Measurements from ENCODE around the gene URM1.
"Not testable (repeated sequence)": the region's sequence is repeated elsewhere in the genome, so short reads cannot be mapped to it uniquely, and the experiment has no call there.

Gene URM1

DNA sequence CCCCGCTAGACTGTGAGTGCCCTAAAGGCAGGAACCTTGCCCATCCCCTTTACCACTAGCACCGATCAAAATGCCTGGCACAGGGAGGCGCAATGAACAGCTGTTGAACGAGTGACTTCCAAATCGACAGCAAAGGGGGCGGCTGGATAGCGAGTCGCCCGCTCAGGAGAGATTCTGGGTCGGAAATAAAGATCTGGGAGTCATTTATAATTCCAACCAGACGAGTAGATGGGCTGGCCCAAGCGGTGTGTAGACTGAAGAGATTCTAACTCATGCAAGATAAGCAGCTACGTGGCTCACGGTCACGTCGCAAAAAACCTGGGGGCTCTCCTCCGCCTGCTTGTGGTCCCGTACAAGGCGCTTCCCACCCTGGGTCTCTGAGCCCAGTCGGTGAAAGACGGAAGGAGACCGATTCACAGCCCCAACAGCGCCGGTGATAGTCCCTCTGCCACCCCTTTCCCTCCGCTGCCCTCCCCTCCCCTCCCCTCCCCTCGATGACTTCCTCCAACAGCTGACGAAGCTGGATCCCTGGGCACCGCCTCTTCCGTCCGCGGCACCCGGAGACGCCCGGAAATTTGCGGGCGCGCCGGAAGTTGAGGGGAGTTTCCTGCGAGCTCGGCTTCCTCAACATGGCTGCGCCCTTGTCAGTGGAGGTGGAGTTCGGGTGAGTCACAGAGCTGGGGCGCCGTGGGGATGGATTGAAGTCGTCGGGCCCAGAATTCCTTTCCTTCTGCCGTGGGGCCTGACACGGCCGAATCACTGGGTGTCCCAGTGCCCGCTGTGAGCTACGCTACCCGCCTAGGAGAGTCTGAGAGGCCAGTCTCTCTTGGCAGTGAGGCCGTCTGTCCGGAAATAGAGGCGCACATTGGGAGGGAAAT is at the start of gene URM1:
Gene URM1, plus strand, starts transcription at position 623 of the 878 bp plus-strand sequence. Its CDS starts 7 bp downstream, at position 630.
- peak; percentile 92 to 97 for DNase-seq

DNA sequence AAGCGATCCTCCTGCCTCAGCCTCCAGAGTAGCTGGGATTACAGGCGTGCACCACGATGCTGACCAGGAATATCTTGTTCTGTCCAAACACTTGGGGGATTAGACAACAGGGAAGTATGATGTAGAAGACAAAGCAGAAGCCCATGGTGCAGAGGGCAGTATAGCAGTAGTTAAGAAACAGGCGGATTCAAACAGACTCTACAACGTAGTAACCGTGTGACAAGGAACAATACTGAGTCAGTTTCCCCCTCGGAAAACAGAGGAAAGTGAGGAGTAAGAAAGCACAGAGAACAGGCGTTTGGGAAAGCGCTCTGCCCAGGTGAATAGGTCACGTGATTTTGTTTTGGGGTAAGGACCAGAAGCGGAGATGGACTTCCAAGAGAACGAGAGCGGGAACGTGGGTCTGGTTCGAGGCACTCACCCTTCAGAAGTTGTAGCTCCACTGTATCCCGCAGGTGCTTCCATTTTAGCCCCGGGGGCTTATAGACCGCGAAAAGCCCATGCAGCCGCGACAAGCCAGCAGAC is 49.2 kb upstream of the URM1 start:
- DNase-seq, result no peak

DNA sequence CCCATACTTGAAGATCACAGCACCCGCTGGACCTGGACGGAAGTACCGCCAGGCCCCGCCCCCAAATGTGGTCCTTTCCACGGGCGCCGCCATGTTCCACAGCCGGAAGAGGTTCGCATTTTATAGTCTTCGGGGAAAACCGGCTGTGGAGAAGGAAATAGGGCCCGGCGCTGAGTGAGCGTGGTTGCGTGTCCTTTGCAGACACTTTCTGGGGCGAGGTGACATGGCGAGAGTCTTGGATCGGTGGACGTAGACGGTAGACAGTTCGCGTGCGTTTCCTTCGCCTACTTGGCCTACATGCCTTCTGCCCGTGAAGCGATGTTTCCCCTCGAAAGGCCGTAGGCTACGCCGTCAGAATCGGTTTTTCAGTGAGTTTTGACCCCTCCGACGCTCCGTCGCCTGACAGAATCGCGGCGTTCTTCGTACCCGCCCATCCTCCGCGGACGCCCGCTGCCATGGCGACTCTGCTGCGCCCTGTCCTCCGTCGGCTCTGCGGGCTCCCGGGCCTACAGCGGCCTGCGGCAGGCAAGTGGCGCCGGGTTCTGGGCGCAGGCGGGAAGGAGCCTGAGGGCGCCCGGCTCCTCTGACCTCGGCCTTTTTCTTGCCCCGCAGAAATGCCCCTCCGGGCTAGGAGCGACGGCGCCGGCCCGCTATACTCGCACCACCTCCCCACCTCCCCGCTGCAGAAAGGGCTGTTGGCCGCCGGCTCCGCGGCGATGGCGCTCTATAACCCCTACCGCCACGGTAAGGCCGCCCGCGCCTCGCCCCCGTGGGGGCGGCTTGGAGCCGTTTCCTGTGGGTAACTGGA is 48.6 kb upstream of the URM1 start, which contains the start of the genes COQ4 and TRUB2:
Gene COQ4, plus strand, starts transcription at position 436 of the 808 bp plus-strand sequence. Its CDS starts 20 bp downstream, at position 456.
Gene TRUB2, minus strand, starts transcription at position 44 of the 808 bp plus-strand sequence. Its CDS starts 39 bp downstream, at position 5.
- peak; percentile 90 to 92 for DNase-seq

DNA sequence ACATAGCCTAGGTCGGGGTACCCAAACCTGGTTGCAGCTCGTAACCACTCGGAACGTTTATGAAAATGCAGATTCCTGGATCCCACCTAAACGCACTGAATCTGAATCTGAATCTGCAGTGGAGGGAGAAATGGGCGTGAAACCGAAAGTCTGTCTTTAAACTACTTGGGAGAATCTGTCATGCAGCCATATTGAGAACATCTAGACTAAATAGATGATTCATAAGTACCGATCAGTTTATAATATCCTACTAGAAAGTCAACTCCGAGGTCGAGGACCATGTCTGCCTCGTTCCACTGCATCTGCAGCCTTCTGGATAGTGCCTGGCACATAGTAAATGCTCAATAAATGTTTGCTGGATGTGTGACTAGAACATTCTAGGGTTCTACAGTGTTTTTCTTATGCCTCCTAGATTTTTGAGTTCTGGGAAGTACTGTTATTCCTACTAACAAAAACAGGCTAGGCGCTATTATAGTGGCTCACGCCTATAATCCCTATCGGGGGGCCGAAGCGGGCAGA is 47.9 kb upstream of the URM1 start:
- no peak for DNase-seq

DNA sequence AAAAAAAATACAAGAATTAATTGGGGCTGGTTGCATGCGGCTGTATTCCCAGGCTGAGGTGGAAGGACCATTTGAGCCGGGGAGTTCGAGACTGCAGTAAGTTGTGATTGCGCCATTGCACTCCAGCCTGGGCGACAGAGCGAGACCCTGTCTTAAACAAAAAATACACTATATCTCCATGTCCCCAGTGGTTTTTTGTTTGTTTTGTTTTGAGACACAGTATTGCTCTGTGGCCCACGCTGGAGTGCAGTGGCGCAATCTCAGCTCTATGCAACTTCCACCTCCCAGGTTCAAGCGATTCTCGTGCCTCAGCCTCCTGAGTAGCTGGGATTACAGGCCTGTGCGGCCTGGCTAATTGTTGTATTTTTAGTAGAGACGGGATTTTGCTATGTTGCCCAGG is 47.4 kb upstream of the URM1 start:
- DNase-seq, result no peak

DNA sequence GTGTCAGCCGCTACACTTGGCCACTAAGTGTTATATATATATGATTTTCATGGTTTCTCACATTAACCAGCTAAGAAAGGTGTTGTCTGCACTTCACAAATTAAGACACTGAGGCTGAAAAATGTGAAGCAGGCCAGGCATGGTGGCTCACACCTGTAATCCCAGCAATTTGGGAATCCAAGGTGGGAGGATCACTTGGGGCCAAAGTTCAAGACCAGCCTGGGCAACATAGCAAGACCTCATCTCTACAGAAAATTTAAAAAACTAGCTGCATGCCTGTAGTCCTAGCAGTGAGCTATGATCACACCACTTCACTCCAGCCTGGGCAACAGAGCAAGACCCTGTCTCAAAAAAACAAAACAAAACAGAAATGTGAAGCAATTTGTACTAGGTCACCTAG is 46.8 kb upstream of the URM1 start:
- no peak for DNase-seq

DNA sequence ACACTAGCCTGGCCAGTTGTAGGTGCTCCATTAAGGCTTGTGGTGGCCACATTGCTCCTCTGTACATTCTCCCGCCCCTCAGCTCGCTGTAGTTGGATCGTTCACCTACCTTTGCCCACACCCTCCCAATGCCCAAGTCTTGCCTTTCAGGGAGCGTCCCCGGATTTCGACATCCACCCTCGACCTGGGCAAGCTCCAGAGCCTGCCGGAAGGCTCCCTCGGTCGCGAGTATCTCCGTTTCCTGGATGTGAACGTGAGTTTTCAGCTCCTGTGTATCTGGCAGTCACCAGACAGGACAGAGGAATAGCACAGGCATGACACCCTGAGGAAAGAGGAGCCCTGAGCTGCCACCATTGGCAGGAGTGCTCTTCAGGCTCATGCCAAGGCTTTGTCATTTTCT is 45.5 kb upstream of the URM1 start:
- no peak for DNase-seq

DNA sequence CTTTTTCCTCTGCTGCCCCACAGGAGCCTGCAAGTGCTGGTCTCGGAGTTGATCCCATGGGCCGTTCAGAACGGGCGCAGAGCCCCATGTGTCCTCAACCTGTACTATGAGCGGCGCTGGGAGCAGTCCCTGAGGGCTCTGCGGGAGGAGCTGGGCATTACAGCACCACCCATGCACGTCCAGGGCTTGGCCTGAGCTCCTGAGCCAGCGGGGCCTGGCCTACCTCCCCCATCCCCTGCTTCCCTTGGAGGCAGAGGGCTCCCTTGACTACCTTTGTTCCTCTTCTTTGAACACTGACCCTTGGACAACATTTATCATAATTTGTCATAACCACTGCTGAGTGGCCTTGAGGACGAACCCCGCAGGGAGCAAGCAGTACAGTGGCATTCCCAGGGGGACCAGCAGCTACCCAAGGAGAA is 37.7 kb upstream of the URM1 start:
- no peak for DNase-seq

DNA sequence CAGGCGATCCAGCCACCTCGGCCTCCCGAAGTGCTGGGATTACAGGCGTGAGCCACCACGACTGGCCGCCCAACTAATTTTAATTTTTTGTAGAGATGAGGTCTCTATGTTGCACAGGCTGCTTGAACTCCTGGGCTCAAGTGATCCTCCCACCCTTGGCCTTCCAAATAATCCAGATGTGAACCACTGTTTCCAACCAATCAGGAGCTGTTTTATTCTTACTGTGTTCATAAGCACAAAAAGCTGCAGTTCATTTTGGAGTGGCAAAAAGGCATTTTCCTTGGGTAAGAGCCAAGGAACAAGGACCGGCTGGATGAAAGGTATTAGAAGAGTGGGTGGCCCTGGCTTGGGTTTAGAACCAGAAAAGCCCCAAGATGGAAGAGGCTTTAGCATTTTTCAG is 36.0 kb upstream of the URM1 start:
- no peak for DNase-seq

DNA sequence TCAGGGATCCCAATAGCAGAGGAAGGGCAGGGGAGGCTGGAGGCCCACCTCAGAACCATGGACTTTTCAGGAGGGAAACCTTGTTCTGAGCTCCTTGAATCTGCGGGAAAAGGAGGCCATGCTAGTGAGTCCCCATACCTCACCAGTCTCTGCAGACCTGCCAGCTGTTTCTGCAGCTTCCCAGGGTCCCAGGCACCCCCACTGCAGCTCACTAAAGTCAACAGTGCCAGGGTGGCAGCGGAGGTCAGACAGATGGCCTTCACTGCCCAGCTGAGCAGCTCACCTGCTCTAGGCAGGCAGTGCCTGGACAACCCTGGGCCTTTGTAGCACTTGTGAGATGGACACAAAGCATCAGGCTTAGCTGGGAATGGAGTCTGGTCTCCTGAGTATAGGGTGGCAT is 35.3 kb upstream of the URM1 start:
- DNase-seq, result no peak

DNA sequence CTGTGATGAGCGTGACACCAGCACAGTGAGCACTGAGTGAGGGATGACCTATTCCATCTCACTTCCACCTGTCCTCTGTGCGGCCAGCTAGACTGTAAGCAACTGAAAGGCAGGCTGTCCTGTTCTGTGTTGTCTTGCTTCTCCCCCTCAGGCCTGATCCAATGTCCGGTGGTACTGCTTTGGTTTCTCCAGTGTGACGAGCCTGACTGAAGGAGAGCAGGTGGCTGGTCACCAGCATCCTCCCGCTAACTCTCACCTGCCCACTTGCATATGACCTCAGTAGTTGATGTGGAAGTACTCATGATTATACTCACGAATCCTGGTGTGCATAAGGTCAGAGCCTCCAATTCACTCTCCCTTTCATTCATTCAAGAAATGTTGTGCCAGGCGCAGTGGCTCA is 33.2 kb upstream of the URM1 start:
- DNase-seq, result no peak

DNA sequence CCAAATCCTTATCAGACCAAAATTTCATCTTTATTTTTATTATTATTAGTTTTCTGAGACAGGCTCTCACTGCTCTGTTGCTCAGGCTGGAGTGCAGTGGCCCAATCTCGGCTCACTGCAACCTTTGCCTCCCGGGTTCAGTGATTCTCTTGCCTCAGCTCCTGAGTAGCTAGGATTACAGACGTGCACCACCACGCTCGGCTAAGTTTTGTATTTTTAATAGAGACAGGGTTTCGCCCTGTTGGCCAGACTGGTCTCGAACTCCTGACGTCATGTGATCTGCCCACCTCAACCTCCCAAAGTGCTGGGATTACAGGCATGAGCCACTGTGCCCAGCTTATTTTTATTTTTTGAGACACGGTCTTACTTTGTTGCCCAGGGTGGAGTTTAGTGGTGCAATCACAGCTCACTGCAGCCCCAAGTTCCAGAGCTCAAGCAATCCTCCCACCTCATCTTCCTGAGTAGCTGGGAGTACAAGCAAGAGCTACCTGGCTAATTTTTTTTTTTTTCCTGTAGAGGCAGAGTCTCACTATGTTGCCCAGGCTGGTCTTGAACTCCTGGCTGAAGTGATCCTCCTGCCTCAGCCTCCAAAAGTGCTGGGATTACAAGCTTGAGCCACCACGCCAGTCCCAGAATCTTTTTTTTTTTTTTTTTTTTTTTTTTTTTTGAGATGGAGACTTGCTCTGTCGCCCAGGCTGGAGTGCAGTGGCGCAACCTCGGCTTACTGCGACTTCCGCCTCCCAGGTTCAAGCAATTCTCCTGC is 32.1 kb upstream of the URM1 start:
- DNase-seq, result not testable (repeated sequence)

DNA sequence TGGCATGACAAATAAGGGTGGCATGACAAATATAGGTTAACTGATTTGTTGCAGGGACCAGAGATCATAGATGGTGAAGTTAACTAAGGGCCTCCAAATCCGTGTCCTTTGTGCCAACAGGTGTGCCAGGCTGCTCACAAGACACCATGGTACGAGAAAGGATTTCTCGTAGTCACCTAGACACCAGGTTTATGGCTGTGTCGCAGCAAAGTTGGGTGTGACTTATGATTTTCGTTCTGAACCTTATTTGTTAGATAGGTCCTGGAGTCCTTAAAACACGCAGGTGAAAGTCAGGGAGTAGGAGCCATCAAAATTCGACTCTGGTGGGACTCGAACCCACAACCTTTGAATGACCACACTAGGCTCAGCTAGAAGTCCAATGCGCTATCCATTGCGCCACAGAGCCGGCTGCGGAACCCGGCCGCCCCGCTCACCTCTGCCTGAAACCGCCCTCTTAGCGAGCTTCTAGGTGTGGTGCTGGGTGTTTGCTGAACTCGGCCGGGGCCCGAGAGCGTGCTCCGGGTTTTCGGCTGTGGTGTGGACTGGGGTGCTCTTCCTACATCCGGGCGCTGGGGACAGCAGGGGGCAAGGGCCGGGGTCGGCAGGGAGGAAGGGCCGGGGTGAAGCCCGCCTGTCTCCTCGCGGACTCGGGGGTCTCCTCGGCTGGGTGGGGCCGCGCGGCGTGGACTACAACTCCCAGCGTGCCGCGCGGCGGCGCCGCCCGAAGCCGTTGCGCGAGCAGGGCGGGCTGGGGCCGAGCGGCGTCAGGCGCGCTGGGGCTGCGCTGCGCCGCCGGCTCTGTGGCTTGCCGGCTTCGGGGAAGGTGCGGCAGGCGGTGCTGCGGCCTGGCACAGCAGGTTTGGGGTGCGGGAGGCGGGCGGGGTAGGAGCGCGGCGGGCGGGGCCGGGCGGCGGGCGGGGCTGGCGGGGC is 31.1 kb upstream of the URM1 start, which contains the start of gene SLC27A4:
Gene SLC27A4, plus strand, starts transcription at position 767 of the 930 bp plus-strand sequence. CDS start 2,606 bp downstream, outside the sequence.
- peak; percentile 80 for DNase-seq

DNA sequence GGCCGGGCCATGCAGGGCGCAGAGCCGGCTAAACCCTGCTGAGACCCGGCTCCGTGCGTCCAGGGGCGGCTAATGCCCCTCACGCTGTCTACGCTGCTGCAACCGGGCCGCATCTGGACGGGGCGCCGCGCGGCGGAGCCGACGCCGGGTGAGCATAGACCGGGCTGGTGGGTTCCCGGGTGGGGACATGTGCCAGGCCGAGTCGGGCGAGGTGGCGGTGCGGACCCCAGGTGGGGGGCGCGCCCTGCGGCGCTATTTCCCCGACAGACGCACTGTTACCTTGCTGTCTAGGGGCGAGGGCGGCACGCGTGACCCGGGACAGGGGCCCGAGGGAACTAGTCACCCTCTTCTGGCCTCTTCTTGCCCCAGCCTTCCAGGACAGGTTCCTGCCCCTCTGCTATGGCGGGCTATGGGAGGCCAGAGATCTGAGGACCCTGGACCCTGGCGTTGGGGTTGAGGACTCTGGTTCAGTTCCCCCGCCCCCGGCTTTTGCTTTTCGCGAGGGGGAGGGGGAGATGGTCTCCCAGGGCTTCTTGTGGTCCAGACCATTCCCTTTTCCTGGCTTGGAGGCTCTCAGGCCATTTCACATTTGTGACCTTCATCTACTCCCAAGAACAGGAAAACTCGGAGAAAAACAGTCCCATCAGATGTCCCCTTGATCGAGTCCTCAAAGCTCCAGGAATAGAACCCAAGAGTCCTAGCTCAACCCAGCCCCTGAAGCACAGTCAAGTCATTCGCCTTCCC is 30.3 kb upstream of the URM1 start:
- DNase-seq, result peak in 1 of 2 experiments; percentile 27

DNA sequence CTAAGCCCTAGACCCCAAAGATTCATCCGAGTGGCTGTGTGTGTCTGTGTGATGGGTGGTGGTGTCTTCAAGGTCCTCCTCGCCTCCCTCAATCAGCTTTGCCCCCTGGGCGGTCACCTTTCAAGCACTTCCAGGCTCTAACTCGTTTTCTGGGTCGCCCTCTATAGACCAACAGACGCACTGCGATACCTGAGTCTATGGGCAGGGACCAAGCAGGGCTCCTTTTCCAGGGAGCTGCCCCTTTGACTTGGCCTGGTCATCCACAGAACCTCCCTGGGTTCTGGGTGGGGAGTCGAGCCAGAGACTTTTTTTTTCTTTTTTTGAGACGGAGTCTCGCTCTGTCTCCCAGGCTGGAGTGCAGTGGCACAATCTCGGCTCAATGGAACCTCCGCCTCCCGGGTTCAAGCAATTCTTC is 29.7 kb upstream of the URM1 start:
- DNase-seq, result peak; percentile 57 to 67

DNA sequence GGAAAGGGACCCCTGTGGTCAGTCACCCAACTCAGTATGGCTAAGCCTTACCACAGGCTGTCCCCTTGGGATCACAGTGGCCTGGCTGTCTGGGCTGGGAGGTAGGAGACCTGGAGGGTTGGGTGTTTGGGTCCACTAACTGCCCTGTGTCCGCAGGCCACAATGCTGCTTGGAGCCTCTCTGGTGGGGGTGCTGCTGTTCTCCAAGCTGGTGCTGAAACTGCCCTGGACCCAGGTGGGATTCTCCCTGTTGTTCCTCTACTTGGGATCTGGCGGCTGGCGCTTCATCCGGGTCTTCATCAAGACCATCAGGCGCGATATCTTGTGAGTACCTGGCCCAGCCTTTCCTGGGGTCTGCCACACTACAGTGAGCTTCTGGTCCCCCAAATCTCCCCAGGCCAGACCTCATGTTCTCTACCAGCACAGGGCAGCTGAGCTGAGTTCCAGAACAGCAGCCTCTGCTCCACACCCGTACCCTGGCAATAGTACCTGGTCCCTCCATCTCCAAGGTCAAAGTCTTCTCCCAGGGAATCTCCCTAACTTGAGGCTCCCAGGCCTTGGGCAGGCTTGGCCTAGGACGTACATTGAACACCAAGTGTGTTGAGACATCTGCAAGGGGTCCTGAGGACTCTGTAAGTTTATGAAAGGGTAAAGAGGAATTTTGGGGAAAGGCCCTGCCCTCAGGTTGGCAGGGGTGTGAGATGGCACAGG is 28.0 kb upstream of the URM1 start:
- DNase-seq, result no peak

DNA sequence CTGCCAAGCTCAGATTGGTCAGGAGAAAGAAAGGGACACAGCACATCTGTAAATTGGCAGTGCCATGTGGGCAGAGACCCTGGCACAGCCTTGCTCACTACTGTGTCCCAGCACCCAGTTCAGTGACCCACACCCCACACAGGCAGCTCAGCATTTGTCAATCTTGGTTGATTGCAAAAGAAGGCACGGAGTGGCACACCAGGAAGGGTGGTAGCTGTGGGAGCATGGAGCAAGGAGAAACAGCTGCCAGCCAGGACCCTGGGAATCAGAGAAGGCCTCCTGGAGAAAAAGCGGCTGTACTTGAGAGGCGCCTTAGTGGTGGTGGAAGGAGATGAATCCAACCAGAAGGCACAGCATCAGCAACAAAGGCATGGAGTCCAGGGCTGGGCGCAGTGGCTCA is 27.3 kb upstream of the URM1 start:
- DNase-seq, result no peak

DNA sequence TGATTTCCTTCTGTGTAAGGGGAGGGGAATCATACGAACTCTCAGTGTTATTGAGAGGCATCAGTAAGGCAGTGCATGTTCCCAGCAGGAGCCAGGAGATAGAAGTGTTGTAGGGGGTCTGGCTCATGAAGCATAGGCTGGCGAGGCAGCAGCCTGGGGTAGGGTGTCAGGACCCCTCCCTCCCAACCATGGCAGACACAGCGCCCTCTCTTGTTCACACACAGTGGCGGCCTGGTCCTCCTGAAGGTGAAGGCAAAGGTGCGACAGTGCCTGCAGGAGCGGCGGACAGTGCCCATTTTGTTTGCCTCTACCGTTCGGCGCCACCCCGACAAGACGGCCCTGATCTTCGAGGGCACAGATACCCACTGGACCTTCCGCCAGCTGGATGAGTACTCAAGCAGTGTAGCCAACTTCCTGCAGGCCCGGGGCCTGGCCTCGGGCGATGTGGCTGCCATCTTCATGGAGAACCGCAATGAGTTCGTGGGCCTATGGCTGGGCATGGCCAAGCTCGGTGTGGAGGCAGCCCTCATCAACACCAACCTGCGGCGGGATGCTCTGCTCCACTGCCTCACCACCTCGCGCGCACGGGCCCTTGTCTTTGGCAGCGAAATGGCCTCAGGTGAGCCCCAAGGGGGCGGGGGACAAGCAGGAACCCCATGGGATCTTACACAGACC is 26.1 kb upstream of the URM1 start:
- no peak for DNase-seq

DNA sequence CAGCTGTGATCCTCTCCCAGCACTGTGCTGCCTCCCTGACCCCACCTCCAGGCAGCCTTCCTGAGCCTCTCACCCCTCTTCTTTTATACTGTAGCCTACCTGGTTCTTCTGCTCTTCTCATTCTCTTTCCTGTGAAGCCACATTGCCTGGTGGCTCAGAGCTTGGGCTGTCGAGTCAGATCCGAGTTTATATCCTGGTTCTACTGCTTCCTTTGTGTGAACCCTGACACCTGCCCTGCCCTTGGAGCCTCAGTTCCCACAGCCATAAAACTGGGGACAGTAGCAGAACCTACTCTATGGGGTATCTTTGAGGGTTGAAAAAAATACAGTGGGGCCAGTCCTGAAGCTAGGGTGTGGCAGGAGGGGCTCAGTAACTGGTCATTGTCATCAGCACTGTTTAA is 22.0 kb upstream of the URM1 start:
- no peak for DNase-seq
